Psoas muscle (tissue), 8 donors: ENCODE results near the gene MAGI2. TPM values are rescaled to one million over a fixed set of nuclear protein-coding genes. Genes with fewer than 3 reads are reported as not detected.

Source experiments
- ATAC-seq, 4 donors: fragments of 200-7000 bp; cut with Tn5 transposase; one replicate each; pipeline ENCODE4 v1.9.1; 2020; ENCODE audit warnings: moderate library complexity in 3 of 4, mild to moderate bottlenecking in 2 of 4
- DNase-seq, 2 donors: peaks; one replicate each; pipeline ENCODE4 v3.0.0-alpha.2; 2020
- H3K27ac ChIP-seq: fragments of 200-600 bp; one replicate; pipeline ENCODE4 v1.8.0; 2022
- H3K27me3 ChIP-seq, 3 donors: fragments of 200-600 bp in 1 of 3; one replicate each; pipeline versions ENCODE4 v1.6.1 to v1.8.0; 2013 to 2022; ENCODE audit warnings: low read length in 2 of 3, mild to moderate bottlenecking in 2 of 3, moderate library complexity in 1 of 3; ENCODE audit not compliant: insufficient read depth in 3 of 3
- H3K36me3 ChIP-seq, 2 donors: fragments of 200-600 bp in 1 of 2; one replicate each; pipeline versions ENCODE4 v1.6.1 to v1.8.0; 2013 to 2022; ENCODE audit warnings: low read depth in 1 of 2, mild to moderate bottlenecking in 1 of 2, moderate library complexity in 1 of 2; ENCODE audit not compliant: insufficient read depth in 1 of 2
- H3K4me1 ChIP-seq: fragments of 200-600 bp; one replicate; pipeline ENCODE4 v1.8.0; 2022
- H3K4me3 ChIP-seq: fragments of 200-600 bp; one replicate; pipeline ENCODE4 v1.8.0; 2022; ENCODE audit warnings: mild to moderate bottlenecking
- H3K9me3 ChIP-seq: fragments of 200-600 bp; one replicate; pipeline ENCODE4 v1.8.0; 2022
- CTCF ChIP-seq: fragments of 200-600 bp; IDR thresholded peaks from one replicate; pipeline ENCODE4 v1.8.0; 2022; ENCODE audit warnings: antibody characterized with exemption
- WGBS, 3 donors: extraction: QIAGEN DNeasy Blood & Tissue Kit; methylation state at CpG; one replicate each; pipeline versions ENCODE4 v1.1.6 to v1.1.7; 2013; 5-methylcytosine and 5-hydroxymethylcytosine counted together
- intact Hi-C, 2 donors: fragments of 100-400 bp; cut with DNase I; formaldehyde crosslinking; loops; one replicate each; pipeline versions ENCODE4 v1.11.0 to v1.14.2; 2022
- polyA plus RNA-seq, 3 donors: library from polyadenylated mRNA; stranded (reverse); fragments of 200-250 nt; gene quantifications; one replicate each; pipeline ENCODE4 v1.2.3, GENCODE V29; 2013
- total RNA-seq, 4 donors: library from RNA; stranded (reverse); fragmentation: NEBNext Ultra II Directional in 2 of 4; extraction: Animal tissue kit (Norgen Biotek cat#: 25700) in 2 of 4; gene quantifications; one replicate each; pipeline versions ENCODE4 v1.2.1 to v1.2.4, GENCODE V29; 2021 to 2023
- donor health status: healthy with polysubstance abuse.
- donor health status: DM: no; HTN: no; CAD: no; lungs with moderate emphysema.
- donor health status: Bipolar disorder and iron deficiency.
- donor health status: healthy.
- donor health status: DM: yes; HTN: yes; CAD: no.
- donor health status: DM: no; HTN: no; CAD: no.
- donor health status: DM: no; HTN: no; CAD: no.
- donor health status: DM: yes; HTN: yes; CAD: no.

The MAGI2 gene
- total and polyA plus RNA-seq, 7 donors, result 0.46 to 2.5 (median 1.4) TPM

- Histone ChIP-seq H3K27me3 (no peaks in the 10 kb centered on the region), H3K4me1 (peaks cover 10% of the 10 kb centered on the region), H3K27ac (no peak overlapping the region), H3K36me3 (no peaks in the 10 kb centered on the region), H3K4me3 (no peak overlapping the region), H3K9me3 (no peaks in the 10 kb centered on the region)
- ATAC-seq, result no peak
- TF ChIP-seq CTCF, result no peak
- 72 to 89% (median 85%) methylated on average over 3 of the region's 3 CpGs for WGBS, 3 donors
- intact Hi-C loops, result no loop called here
- no peak for DNase-seq
Observed at GRCh38 chr7:78013386-78013785, 1440.1 kb downstream of the MAGI2 start.

- no peak for TF ChIP-seq CTCF
- intact Hi-C loops, result no loop called here
- Histone ChIP-seq H3K36me3 (no peaks in the 10 kb centered on the region), H3K27me3 (no peaks in the 10 kb centered on the region), H3K4me3 (no peak overlapping the region), H3K27ac (no peak overlapping the region), H3K9me3 (no peaks in the 10 kb centered on the region), H3K4me1 (no peaks in the 10 kb centered on the region)
- ATAC-seq (no peak), DNase-seq (no peak)
- WGBS, 3 donors, result 62 to 80% (median 66%) methylated on average over 5 of the region's 5 CpGs
Observed at GRCh38 chr7:78011642-78012041, 1441.8 kb downstream of the MAGI2 start.

GRCh38 chr7:78007231-78007630 is 1446.2 kb downstream of the MAGI2 start:
- TF ChIP-seq CTCF, result no peak
- Histone ChIP-seq H3K27ac (no peak overlapping the region), H3K4me3 (no peak overlapping the region), H3K4me1 (no peaks in the 10 kb centered on the region), H3K36me3 (no peaks in the 10 kb centered on the region), H3K9me3 (no peaks in the 10 kb centered on the region), H3K27me3 (no peaks in the 10 kb centered on the region)
- DNase-seq (no peak), ATAC-seq (no peak)
- intact Hi-C loops, result no loop called here
- WGBS, 3 donors, result 85 to 89% (median 88%) methylated on average over 3 of the region's 3 CpGs

GRCh38 chr7:78006063-78006755 is 1447.3 kb downstream of the MAGI2 start:
- no peak overlapping the region for H3K27ac ChIP-seq
- intact Hi-C loops, result no loop called here
- 93 to 98% (median 94%) methylated on average over 10 of the region's 10 CpGs for WGBS, 3 donors
- H3K4me3 ChIP-seq, result no peak overlapping the region
- TF ChIP-seq CTCF, result no peak
- H3K4me1 ChIP-seq, result no peaks in the 10 kb centered on the region
- no peak for DNase-seq
- no peaks in the 10 kb centered on the region for H3K27me3 ChIP-seq
- H3K9me3 ChIP-seq, result no peaks in the 10 kb centered on the region
- no peak for ATAC-seq
- no peaks in the 10 kb centered on the region for H3K36me3 ChIP-seq

- no peaks in the 10 kb centered on the region for H3K4me1 ChIP-seq
- H3K27ac ChIP-seq, result no peak overlapping the region
- intact Hi-C loops, result no loop called here
- no peak for DNase-seq
- WGBS, 3 donors, result 73 to 85% (median 77%) methylated on average over 4 of the region's 4 CpGs
- no peaks in the 10 kb centered on the region for H3K27me3 ChIP-seq
- H3K9me3 ChIP-seq, result no peaks in the 10 kb centered on the region
- no peak for ATAC-seq
- no peak overlapping the region for H3K4me3 ChIP-seq
- no peak for TF ChIP-seq CTCF
- H3K36me3 ChIP-seq, result no peaks in the 10 kb centered on the region
Observed at GRCh38 chr7:78002715-78003114, 1450.8 kb downstream of the MAGI2 start.
